Measurements from ENCODE around the gene CDC42EP1.

The CDC42EP1 gene

GRCh38 chr22:37560608-37561211 lies 430 bp downstream of the CDC42EP1 start:
- DNase-seq (ENCODE audit: low read depth in 3 of 3): no peak

GRCh38 chr22:37561212-37562048 lies 1.1 kb downstream of the CDC42EP1 start:
- peak; percentile 67 to 88 (median 79) for DNase-seq (ENCODE audit: low read depth in 3 of 3)

- no peak for DNase-seq (ENCODE audit: low read depth in 3 of 3)
These were observed 2.0 kb downstream of the CDC42EP1 start for GRCh38 chr22:37562049-37562875.

- DNase-seq (ENCODE audit: low read depth in 3 of 3): no peak
These were observed 3.1 kb downstream of the CDC42EP1 start for GRCh38 chr22:37563153-37564081.

GRCh38 chr22:37564111-37564711 lies 3.9 kb downstream of the CDC42EP1 start:
- no peak for DNase-seq (ENCODE audit: low read depth in 3 of 3)

GRCh38 chr22:37565830-37566229 lies 5.5 kb downstream of the CDC42EP1 start:
- DNase-seq (ENCODE audit: low read depth in 3 of 3): no peak

- no peak for DNase-seq (ENCODE audit: low read depth in 3 of 3)
These were observed 6.1 kb downstream of the CDC42EP1 start for GRCh38 chr22:37566329-37566837.

GRCh38 chr22:37566903-37567798 lies 6.9 kb downstream of the CDC42EP1 start:
- DNase-seq (ENCODE audit: low read depth in 3 of 3): peak; percentile 81 to 90 (median 84)

- DNase-seq (ENCODE audit: low read depth in 3 of 3): no peak
These were observed 7.7 kb downstream of the CDC42EP1 start for GRCh38 chr22:37568012-37568411.

- no peak for DNase-seq (ENCODE audit: low read depth in 3 of 3)
These were observed 8.2 kb downstream of the CDC42EP1 start for GRCh38 chr22:37568448-37569008.

- no peak for DNase-seq (ENCODE audit: low read depth in 3 of 3)
These were observed 9.0 kb downstream of the CDC42EP1 start for GRCh38 chr22:37569009-37569920.

GRCh38 chr22:37569921-37570660 lies 9.8 kb downstream of the CDC42EP1 start:
- no peak for DNase-seq (ENCODE audit: low read depth in 3 of 3)

- DNase-seq (ENCODE audit: low read depth in 3 of 3): no peak
These were observed 10.3 kb downstream of the CDC42EP1 start for GRCh38 chr22:37570661-37570976.

- no peak for DNase-seq (ENCODE audit: low read depth in 3 of 3)
These were observed 11.1 kb downstream of the CDC42EP1 start for GRCh38 chr22:37571258-37571991.

GRCh38 chr22:37571992-37572373 lies 11.7 kb downstream of the CDC42EP1 start:
- DNase-seq (ENCODE audit: low read depth in 3 of 3): no peak

GRCh38 chr22:37575490-37576003 lies 15.3 kb downstream of the CDC42EP1 start:
- DNase-seq (ENCODE audit: low read depth in 3 of 3): no peak

GRCh38 chr22:37578002-37578401 lies 17.7 kb downstream of the CDC42EP1 start:
- no peak for DNase-seq (ENCODE audit: low read depth in 3 of 3)

All from stimulated activated CD4-positive, alpha-beta T cell treated with anti-CD3 and anti-CD28 coated beads, TNF-alpha, amount 100 ng/mL, for 48 hours (primary cell).